ENCODE data around the gene RASAL3. TPM values are rescaled to one million over a fixed set of nuclear protein-coding genes. Genes with fewer than 3 reads are reported as not detected.

The RASAL3 gene
- total and polyA plus RNA-seq, 2 of the 8 experiments (the other 6 are each of a cell fraction or from before 2014, with no cell fraction given) = 0.19 to 0.63 TPM

DNA sequence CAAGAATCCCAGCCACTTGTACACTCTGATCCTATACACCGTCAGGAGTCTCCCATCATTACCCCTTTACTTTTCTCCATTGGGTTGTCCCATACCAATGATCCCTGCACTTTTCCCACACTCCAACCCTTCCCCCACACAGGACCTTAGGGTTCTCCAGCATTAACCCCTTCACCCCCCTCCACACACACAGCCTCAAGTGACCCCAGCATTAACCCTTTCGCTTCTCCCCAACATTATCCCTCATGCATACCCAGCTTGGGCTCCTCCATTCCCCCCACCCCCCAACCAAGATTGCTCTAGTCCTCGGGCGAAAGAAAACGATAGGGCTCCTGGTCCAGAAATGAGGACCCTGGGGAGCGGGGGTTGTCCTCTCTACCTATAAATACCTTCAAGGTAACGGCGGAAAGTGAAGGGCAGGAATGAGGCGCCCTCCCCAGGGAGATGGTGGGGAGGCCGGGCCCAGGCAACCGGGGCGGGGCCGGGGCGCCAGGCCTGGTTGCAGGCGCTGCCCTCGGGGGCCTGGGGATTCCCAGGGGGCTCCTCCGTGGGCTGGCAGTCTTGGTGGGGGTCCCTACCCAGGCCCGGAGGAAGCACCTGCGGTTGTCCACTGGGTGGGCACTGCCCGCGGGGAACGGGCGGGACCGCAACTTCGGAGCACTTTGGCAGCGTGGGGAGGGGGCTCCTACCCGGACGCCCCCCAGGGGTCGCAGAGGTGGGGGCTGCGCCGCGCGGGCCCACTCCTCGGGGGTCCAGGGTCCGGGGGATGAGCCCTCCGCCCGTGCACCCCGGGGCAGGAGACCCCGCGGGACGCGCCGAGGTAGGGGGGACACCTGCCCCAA, 15.3 kb downstream of the RASAL3 start (continued):
- TF ChIP-seq, protein P1, sequence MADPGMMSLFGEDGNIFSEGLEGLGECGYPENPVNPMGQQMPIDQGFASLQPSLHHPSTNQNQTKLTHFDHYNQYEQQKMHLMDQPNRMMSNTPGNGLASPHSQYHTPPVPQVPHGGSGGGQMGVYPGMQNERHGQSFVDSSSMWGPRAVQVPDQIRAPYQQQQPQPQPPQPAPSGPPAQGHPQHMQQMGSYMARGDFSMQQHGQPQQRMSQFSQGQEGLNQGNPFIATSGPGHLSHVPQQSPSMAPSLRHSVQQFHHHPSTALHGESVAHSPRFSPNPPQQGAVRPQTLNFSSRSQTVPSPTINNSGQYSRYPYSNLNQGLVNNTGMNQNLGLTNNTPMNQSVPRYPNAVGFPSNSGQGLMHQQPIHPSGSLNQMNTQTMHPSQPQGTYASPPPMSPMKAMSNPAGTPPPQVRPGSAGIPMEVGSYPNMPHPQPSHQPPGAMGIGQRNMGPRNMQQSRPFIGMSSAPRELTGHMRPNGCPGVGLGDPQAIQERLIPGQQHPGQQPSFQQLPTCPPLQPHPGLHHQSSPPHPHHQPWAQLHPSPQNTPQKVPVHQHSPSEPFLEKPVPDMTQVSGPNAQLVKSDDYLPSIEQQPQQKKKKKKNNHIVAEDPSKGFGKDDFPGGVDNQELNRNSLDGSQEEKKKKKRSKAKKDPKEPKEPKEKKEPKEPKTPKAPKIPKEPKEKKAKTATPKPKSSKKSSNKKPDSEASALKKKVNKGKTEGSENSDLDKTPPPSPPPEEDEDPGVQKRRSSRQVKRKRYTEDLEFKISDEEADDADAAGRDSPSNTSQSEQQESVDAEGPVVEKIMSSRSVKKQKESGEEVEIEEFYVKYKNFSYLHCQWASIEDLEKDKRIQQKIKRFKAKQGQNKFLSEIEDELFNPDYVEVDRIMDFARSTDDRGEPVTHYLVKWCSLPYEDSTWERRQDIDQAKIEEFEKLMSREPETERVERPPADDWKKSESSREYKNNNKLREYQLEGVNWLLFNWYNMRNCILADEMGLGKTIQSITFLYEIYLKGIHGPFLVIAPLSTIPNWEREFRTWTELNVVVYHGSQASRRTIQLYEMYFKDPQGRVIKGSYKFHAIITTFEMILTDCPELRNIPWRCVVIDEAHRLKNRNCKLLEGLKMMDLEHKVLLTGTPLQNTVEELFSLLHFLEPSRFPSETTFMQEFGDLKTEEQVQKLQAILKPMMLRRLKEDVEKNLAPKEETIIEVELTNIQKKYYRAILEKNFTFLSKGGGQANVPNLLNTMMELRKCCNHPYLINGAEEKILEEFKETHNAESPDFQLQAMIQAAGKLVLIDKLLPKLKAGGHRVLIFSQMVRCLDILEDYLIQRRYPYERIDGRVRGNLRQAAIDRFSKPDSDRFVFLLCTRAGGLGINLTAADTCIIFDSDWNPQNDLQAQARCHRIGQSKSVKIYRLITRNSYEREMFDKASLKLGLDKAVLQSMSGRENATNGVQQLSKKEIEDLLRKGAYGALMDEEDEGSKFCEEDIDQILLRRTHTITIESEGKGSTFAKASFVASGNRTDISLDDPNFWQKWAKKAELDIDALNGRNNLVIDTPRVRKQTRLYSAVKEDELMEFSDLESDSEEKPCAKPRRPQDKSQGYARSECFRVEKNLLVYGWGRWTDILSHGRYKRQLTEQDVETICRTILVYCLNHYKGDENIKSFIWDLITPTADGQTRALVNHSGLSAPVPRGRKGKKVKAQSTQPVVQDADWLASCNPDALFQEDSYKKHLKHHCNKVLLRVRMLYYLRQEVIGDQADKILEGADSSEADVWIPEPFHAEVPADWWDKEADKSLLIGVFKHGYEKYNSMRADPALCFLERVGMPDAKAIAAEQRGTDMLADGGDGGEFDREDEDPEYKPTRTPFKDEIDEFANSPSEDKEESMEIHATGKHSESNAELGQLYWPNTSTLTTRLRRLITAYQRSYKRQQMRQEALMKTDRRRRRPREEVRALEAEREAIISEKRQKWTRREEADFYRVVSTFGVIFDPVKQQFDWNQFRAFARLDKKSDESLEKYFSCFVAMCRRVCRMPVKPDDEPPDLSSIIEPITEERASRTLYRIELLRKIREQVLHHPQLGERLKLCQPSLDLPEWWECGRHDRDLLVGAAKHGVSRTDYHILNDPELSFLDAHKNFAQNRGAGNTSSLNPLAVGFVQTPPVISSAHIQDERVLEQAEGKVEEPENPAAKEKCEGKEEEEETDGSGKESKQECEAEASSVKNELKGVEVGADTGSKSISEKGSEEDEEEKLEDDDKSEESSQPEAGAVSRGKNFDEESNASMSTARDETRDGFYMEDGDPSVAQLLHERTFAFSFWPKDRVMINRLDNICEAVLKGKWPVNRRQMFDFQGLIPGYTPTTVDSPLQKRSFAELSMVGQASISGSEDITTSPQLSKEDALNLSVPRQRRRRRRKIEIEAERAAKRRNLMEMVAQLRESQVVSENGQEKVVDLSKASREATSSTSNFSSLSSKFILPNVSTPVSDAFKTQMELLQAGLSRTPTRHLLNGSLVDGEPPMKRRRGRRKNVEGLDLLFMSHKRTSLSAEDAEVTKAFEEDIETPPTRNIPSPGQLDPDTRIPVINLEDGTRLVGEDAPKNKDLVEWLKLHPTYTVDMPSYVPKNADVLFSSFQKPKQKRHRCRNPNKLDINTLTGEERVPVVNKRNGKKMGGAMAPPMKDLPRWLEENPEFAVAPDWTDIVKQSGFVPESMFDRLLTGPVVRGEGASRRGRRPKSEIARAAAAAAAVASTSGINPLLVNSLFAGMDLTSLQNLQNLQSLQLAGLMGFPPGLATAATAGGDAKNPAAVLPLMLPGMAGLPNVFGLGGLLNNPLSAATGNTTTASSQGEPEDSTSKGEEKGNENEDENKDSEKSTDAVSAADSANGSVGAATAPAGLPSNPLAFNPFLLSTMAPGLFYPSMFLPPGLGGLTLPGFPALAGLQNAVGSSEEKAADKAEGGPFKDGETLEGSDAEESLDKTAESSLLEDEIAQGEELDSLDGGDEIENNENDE (IDR thresholded peaks at IDR 0.05; ENCODE audit: insufficient replicate concordance, low read length) = no peak
- no peak for TF ChIP-seq TBP (IDR thresholded peaks at IDR 0.05; ENCODE audit: low read depth, low read length)
- TF ChIP-seq SIRT6 (IDR thresholded peaks at IDR 0.05; ENCODE audit: low read length) = no peak
- TF ChIP-seq, protein P2, sequence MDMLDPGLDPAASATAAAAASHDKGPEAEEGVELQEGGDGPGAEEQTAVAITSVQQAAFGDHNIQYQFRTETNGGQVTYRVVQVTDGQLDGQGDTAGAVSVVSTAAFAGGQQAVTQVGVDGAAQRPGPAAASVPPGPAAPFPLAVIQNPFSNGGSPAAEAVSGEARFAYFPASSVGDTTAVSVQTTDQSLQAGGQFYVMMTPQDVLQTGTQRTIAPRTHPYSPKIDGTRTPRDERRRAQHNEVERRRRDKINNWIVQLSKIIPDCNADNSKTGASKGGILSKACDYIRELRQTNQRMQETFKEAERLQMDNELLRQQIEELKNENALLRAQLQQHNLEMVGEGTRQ (IDR thresholded peaks at IDR 0.05; ENCODE audit: low read length) = no peak

Measured in H1 (cell line).